GM12892 (cell line): ENCODE data around the gene MACROD2.

Experiments
- POLR2A ChIP-seq: IDR thresholded peaks from 2 replicates; pipeline ENCODE4 v1.6.1; 2011; ENCODE audit warnings: low read depth, low read length, control low read depth
- POLR2AphosphoS5 ChIP-seq: IDR thresholded peaks from 2 replicates; pipeline ENCODE4 v1.6.1; 2011; ENCODE audit warnings: low read depth, low read length, control low read depth
- TAF1 ChIP-seq: IDR thresholded peaks from 2 replicates; pipeline ENCODE4 v1.6.1; 2011; ENCODE audit warnings: low read depth, mild to moderate bottlenecking, control low read depth, low read length, borderline replicate concordance

DNA sequence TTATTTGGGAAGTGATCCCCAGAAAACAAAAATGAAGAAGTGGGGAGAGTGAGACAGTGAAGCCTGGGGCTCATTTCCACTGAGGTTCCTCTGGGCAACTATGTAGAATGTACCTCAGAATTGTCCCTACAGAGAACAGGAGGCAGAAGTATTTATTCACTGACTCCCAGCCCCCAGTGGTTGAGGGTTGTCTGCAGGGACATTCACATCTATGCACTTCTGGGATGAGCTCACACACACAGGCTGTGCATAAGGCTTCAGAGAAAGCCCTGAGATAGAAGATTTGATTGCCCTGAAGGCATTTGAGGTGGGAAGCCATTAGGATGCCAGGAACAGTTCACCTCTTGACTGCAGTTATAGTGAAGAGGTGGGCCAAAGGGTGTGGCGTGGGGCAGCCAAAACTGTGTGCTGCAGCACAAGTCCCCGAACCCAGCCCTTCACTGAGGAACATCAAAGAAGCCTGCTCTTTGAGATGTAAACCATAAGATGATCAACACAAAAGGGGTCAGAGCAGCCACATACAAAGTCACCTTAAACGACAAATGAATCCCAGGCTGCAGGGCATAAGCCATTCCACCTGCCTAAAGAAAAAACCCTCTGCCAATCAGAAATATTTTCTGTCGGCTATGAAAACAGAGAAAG, 1195.9 kb downstream of the MACROD2 start:
- TF ChIP-seq POLR2A (no peak), POLR2AphosphoS5 (no peak), TAF1 (no peak)
